Right renal pelvis (tissue), 4 donors: ENCODE data around the gene CAMK2G. TPM values are rescaled to one million over a fixed set of nuclear protein-coding genes. Genes with fewer than 3 reads are reported as not detected.
"Not testable (repeated sequence)": the region's sequence is repeated elsewhere in the genome, so short reads cannot be mapped to it uniquely, and the experiment has no call there.

Source experiments
- DNase-seq, 4 donors: peaks; one replicate each; pipeline ENCODE4 v3.0.0-alpha.2; 2013; ENCODE audit warnings: low read depth in 4 of 4, low spot score in 3 of 4, missing footprints in 1 of 4
- polyA plus RNA-seq, 4 donors: library from polyadenylated mRNA; unstranded; fragments of 120-200 nt; gene quantifications; one replicate each; pipeline ENCODE4 v1.2.1, GENCODE V29; 2013; ENCODE audit not compliant: insufficient read length in 4 of 4

Gene CAMK2G
- polyA plus RNA-seq, 4 donors = 22.0 to 25.5 (median 22.6) TPM

- no peak for DNase-seq
These were observed 31.1 kb upstream of the CAMK2G start for GRCh38 chr10:73905256-73906020.

- no peak for DNase-seq
These were observed 28.0 kb upstream of the CAMK2G start for GRCh38 chr10:73902351-73902750.

- DNase-seq = no peak
These were observed 26.9 kb upstream of the CAMK2G start for GRCh38 chr10:73901261-73901660.

GRCh38 chr10:73900064-73900463 is 25.7 kb upstream of the CAMK2G start:
- no peak for DNase-seq

GRCh38 chr10:73899423-73899822 is 25.1 kb upstream of the CAMK2G start:
- DNase-seq = no peak

- no peak for DNase-seq
These were observed 24.5 kb upstream of the CAMK2G start for GRCh38 chr10:73898730-73899410.

- no peak for DNase-seq
These were observed 23.3 kb upstream of the CAMK2G start for GRCh38 chr10:73897693-73898092.

GRCh38 chr10:73895381-73895780 is 21.0 kb upstream of the CAMK2G start:
- DNase-seq = not testable (repeated sequence)

GRCh38 chr10:73894245-73894971 is 20.1 kb upstream of the CAMK2G start:
- DNase-seq = no peak

GRCh38 chr10:73893426-73893825 is 19.1 kb upstream of the CAMK2G start:
- DNase-seq = no peak

- DNase-seq = no peak
These were observed 18.1 kb upstream of the CAMK2G start for GRCh38 chr10:73892310-73893030.

GRCh38 chr10:73891540-73891939 is 17.2 kb upstream of the CAMK2G start:
- DNase-seq = no peak

GRCh38 chr10:73890830-73891229 is 16.5 kb upstream of the CAMK2G start:
- DNase-seq = not testable (repeated sequence)

- DNase-seq = no peak
These were observed 15.9 kb upstream of the CAMK2G start for GRCh38 chr10:73890261-73890660.

GRCh38 chr10:73889416-73889815 is 15.1 kb upstream of the CAMK2G start:
- not testable (repeated sequence) for DNase-seq

- no peak for DNase-seq
These were observed 14.7 kb upstream of the CAMK2G start for GRCh38 chr10:73889014-73889413.

- no peak for DNase-seq
These were observed 14.2 kb upstream of the CAMK2G start for GRCh38 chr10:73888514-73888913.

GRCh38 chr10:73887294-73888039 is 13.1 kb upstream of the CAMK2G start:
- DNase-seq = no peak

- no peak for DNase-seq
These were observed 12.4 kb upstream of the CAMK2G start for GRCh38 chr10:73886661-73887293.
